AG10803 (cell line): Measurements from ENCODE around the gene SUN2.

Source experiments
- DNase-seq: peaks from one replicate; pipeline ENCODE4 v3.0.0; 2010; ENCODE audit warnings: low read depth
- H3K4me3 ChIP-seq: 2 replicates; pipeline ENCODE4 v1.5.1; 2011; ENCODE audit warnings: mild to moderate bottlenecking, low read length, control low read depth
- CTCF ChIP-seq: conservative IDR thresholded peaks from 2 replicates; pipeline ENCODE4 v1.5.1; 2011; ENCODE audit warnings: mild to moderate bottlenecking, low read length, control low read depth, inconsistent platforms

The SUN2 gene

GRCh38 chr22:38696606-38697424 is 59.0 kb downstream of the SUN2 start:
- peak; percentile 75 for DNase-seq
- H3K4me3 ChIP-seq, result no peak overlapping the region
- TF ChIP-seq CTCF, result no peak

DNA sequence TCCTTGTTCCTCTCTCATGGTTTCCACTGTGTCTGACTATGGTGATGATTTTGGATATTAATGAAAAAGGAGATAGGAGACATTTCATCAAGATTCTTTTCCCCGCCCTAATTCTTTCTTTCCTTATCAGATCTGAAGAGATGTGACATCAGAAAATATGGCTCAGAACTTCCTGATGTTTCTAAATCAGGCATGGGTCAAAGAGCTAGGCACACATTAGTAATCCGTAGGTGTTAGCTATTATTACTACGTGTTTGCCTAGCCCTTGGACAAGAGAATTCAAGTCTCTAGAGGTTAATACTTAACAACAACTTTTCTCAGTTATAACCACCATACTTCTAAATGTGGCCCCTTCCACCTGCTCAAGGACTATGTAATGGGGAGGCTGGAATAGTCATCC is 60.9 kb downstream of the SUN2 start:
- no peak for DNase-seq
- H3K4me3 ChIP-seq, result no peak overlapping the region
- no peak for TF ChIP-seq CTCF

GRCh38 chr22:38694049-38694448 is 61.7 kb downstream of the SUN2 start:
- no peak for DNase-seq
- no peak overlapping the region for H3K4me3 ChIP-seq
- no peak for TF ChIP-seq CTCF

- no peak for DNase-seq
- no peak for TF ChIP-seq CTCF
Measured at GRCh38 chr22:38689651-38690050, 66.1 kb downstream of the SUN2 start.

DNA sequence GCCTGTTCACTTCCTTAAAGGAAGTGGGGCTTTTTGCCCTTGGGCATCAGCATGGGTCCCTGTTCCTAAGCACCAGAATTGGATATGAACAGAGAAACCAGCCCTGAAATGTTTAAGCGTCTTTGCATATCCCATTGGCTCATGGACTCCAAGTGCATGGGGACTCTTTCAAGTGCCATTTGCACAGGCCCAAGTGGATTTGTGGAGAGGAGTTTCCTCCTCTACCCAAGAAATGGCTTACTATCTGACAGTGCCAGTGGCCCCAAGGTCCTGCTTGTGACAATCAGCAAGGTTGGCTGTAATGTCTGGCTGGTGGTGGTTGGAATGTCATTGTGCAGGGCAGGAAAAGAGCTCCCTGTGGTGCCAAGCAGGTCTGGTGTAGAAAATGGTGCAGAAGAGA is 70.0 kb downstream of the SUN2 start:
- no peak overlapping the region for H3K4me3 ChIP-seq
- no peak for DNase-seq
- no peak for TF ChIP-seq CTCF

More at GRCh38 chr22:38689651-38690050, 66.1 kb downstream of the SUN2 start:
- no peak overlapping the region for H3K4me3 ChIP-seq

DNA sequence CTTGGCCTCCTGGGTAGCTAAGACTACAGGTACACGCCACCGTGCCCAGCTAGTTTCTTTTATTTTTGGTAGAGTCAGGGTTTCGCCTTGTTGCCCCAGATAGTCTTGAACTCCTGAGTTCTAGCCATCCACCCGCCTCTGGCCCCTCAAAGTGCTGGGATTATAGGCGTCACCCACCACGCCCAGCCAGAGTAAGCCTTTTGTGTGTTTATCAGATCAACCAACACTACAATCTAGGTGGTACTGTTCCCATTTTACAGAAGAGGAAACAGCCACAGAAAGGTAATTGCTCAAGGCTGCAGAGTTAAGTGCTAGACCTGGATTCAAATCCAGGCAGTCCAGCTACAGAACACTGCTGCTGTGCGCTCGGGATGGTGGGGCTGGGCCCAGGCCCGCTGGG is 70.9 kb downstream of the SUN2 start:
- no peak for DNase-seq
- TF ChIP-seq CTCF, result no peak
- H3K4me3 ChIP-seq, result no peak overlapping the region
